Middle frontal gyrus (tissue), 1 donor: ENCODE data around the gene SIGLEC7.
"Not testable (repeated sequence)": the region's sequence is repeated elsewhere in the genome, so short reads cannot be mapped to it uniquely, and the experiment has no call there.

Experiments
- DNase-seq: peaks from one replicate; pipeline ENCODE4 v3.0.0-alpha.2; 2015; ENCODE audit warnings: low spot score; ENCODE audit errors: extremely low spot score

SIGLEC7 gene

DNA sequence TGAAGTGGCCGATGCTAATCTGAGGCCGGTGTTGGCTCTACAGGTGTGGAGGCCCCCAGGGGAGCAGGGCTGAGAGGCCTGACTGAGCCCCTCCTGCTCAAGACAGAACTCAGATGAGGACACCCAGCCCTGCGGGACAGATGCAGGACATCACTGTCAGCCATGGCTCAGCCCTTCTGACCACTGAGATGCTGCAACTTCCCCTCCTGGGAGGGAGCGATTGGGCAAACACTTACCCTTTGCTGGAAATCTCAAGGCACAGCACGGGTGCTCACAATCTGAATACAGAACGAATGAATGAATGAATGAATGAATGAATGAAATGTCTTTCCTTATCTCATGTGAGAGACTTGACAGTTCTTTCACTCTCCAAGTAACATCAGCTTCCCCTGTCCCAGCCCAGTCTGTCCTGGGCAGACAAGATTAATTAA lies 3.5 kb upstream of the SIGLEC7 start:
- DNase-seq: no peak

DNA sequence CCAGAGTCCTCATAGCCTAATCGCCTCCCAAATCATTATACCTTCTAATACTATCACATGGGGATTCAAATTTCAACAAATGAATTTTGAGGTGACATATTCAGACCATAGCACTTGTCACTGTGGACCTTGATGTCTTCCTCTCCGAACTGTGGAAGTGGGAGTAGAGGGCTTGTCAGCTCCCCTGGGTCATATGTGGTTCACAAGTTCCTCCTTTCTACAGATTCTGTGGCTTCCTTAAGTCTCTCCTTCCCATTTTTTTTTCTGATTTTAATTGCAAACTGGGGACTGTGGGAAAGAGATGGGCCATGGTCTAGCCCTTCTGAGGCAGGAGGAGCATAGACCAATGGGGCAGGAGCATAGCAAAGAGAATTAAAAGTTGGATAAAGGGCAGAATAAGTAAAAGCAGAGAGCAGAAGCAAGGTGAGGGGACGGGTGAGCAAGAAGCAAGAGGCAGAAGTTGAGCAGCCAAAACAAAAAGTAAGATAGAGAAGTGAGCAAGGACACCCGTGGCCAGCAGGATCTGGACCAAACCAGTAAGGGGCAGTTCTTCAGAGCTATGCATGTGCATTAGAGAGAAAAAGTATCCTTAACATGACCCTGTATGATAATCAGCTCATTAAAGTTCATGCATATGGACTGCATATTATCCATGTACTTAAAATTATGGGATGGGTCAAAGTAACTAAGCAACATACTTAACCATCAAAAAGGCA lies 2.6 kb upstream of the SIGLEC7 start:
- no peak for DNase-seq

DNA sequence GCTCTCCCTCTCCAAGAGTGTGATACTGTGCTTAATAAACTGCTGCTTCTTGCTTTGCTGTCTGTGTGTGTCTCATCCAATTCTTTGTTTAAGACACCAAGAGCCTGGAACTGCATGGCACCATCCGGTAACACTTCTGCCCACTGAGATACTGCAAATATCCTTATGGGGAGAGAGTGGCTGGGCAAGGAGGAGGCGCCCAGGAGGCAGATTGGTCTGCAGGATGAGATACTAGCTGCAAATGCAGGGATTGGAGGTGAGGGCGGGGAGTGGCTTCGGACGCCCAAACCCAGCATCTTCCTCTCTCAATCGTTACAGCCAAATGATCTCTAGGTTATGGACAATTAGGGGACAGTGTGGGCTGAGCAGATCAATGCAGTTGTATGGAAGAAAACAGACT lies 1.7 kb upstream of the SIGLEC7 start:
- DNase-seq: peak; percentile 42

DNA sequence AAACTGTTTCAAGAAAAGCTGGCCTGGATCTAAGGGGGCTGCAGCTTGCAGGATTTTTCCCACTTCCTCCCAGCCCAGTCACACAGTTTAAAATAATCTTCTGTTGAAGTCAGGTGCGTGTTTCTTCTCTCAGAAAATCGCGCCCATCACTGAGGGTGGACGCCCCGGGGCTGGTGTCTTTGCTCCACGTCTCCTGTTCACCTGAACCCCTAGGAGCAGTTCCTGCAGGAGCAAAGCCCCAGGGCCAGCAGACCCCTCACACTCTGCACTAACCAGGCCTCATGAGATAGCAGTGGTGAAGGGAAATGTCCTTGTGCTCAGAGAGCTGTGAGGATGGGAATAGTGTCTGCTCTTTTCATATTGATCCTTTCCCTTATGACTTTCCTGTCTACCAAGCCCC lies 920 bp upstream of the SIGLEC7 start:
- DNase-seq: no peak

DNA sequence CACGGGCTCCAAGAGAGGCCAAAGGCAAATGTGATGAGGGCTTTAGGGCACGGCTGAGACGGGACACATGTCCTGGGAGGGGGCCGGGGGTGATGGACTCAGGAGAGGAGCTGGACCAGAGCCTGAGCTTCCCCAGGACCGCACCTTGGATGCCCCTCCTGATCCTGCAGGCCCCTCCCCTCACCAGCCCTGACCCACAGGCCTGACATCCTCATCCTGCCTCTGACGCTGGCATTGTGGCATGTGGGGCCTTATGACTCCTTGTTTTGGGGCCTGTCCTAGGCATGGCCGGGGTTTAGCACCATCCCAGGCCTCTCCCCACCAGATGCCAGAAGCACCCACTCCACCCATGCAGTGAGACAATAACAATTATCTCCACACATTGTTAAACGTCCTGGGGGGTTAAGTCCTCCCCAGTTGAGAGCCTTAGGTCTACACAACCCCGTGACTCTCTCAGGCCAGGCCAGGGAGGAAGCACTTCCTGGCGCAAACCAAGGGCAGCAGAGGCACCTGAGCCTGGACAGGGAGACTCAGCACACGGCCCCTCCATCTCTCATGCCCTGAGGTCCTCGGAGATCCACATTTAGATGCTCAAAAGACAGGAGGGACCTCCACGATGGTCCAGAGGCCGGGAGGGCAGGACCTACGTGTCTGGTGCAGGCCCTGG lies 841 bp downstream of the SIGLEC7 start:
- DNase-seq: not testable (repeated sequence)

DNA sequence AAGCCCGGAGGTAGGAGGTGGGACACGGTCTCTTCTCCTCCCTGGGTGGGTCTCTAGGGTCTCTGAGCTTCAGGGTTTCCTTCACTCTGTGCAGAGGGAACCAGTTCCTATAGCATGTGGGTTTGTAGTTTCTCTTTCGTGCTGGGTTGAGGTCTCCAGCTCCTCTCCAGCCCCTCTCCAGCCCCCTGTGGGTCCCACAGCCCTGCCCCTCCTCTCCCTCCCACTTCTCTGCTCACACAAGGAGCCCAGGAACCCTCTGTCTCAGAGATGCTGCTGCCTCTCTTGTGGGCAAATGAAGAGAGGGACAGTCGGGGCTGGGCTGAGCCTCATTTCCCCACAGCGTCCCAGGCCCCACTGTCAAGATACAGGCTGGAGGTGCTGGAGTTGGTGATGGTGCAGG lies 1.4 kb downstream of the SIGLEC7 start:
- no peak for DNase-seq

DNA sequence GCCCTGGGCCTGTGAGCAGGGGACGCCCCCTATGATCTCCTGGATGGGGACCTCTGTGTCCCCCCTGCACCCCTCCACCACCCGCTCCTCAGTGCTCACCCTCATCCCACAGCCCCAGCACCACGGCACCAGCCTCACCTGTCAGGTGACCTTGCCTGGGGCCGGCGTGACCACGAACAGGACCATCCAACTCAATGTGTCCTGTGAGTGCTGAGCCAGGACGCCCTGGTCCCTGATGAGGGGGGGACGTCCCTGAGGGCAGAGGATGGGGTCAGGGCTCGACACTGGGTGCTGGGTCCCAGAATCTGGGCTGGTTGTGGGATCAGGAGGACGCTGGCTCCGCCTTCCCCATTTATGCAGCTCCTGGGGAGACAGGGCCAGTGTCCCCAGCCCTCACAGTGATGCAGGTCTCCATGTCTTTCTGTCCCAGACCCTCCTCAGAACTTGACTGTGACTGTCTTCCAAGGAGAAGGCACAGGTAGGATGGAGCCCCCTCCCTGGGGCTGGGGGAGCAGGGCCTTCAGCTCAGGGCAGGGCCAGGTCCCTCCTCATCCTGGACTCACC lies 2.5 kb downstream of the SIGLEC7 start:
- no peak for DNase-seq

DNA sequence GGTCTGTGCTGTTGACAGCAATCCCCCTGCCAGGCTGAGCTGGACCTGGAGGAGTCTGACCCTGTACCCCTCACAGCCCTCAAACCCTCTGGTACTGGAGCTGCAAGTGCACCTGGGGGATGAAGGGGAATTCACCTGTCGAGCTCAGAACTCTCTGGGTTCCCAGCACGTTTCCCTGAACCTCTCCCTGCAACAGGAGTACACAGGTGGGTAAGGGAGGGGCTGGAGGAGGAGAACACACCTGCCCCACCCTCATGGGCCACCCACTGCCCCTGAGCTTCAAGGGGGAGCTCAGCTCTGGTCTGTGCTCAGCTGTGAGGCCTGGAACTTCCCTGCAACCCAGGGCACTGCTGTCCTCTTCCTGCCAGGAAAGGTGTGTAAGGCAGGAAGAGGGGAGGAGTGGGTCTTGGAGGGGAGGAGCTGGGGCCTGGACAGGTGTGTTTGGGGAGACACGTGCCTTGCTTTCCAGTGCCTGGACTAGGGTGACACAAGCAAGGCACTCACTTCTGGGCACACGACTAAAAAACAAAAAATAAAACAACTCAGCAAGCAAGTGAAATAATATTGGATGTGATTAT lies 3.9 kb downstream of the SIGLEC7 start:
- DNase-seq: no peak

DNA sequence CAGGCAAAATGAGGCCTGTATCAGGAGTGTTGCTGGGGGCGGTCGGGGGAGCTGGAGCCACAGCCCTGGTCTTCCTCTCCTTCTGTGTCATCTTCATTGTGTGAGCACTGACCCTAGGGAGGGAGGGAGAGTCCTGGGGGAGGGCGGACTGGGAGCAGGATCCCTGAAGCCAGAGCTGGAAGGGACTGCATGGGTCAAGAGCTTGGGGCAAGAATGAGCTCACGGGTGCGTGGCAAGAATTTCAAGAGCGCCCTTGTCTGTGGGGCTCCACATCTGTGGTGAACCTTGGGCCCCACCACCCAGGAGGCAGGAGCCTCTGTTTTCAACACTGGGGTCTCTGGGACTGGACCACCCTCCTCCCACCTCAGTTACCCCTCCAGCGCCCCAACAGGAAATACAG lies 4.7 kb downstream of the SIGLEC7 start:
- DNase-seq: no peak

DNA sequence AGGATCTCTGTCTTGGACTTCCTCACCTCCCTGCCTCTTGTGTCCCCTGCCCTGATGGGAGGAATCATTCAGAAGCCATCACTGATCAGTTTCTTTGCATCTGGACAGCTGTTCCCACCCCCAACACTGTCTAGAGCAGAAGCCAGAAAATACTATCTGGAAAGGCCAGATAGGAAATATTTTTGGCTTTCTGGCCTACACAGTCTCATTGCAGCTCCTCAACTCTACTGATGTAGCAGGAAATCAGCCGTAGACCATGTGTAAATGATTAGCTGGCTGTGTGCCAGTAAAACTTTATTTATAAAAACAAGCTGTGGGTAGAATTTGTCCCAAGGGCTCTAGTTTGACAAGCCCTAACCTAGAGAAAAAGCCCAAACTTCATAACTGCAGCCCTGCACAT lies 5.6 kb downstream of the SIGLEC7 start:
- DNase-seq: no peak

DNA sequence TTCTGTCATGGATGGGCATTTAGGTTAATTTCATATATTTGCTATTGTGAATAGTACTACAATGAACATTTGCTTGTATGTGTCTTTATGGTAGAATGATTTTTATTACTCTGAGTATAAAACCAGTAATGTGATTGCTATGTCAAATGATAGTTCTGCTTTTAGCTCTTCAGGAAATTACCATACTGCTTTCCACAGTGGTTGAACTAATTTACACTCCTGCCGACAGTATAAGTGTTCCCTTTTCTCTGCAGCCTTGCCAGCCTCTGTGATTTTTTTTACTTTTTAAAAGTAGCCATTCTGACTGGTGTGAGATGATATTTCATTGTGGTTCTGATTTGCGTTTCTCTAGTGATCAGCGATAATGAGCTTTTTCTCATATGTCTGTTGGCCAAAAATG lies 6.5 kb downstream of the SIGLEC7 start:
- no peak for DNase-seq

DNA sequence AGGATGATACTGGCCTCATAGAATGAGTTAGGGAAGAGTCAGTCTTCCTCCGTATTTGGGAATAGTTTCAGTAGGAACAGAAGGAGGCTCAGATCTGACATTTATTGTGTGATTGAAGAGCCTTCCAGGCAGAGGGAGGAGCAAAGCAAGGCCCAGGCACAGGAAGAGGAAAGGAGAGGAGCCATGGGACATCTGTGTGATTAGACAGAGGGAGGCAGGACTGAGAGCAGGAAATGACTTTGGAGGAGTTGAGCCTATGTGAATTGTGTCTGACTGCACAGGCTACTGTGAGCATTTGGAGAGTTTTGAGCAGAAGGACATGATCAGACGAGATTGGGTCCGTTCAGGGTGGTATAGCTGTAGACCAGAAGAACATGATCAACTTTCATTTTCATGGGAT lies 8.5 kb downstream of the SIGLEC7 start:
- no peak for DNase-seq

DNA sequence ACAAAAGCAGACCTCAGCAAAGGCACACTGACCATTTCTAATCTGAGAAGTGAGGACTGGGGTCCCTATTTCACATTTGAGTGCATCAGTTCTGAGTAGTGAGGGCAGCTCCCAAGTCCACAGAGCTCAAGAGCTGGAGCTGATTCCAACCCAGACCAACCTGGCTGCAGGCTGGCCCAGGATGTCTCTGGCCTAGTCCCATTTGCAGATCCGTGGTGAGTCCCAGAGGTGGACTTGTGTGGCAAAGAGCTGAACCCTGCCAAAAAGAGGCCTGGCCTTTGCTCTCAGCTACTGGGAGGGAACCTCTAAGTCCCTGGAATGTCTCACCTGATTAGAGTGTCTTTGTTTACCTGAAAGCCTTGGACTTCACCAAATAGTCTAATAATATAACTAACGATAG lies 14.6 kb downstream of the SIGLEC7 start:
- DNase-seq: no peak

DNA sequence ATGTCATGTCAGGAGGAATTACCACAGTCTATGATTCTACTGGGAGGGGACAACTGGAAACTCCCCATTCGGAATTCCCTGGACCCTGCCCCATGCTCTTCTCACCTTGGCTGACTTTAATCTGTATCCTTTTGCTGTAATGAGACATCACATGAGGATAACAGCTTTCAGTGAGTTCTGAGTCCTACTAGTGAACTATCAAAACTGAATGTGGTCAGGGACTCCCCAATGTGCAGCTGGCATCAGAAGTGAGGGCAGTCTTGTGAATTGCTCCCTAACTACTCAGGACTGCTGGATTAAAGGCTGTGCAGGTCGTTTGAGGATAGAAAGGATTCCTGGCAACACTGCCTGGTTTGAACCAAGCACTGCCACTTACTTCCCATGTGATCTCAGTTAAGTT lies 15.2 kb downstream of the SIGLEC7 start:
- DNase-seq: no peak

DNA sequence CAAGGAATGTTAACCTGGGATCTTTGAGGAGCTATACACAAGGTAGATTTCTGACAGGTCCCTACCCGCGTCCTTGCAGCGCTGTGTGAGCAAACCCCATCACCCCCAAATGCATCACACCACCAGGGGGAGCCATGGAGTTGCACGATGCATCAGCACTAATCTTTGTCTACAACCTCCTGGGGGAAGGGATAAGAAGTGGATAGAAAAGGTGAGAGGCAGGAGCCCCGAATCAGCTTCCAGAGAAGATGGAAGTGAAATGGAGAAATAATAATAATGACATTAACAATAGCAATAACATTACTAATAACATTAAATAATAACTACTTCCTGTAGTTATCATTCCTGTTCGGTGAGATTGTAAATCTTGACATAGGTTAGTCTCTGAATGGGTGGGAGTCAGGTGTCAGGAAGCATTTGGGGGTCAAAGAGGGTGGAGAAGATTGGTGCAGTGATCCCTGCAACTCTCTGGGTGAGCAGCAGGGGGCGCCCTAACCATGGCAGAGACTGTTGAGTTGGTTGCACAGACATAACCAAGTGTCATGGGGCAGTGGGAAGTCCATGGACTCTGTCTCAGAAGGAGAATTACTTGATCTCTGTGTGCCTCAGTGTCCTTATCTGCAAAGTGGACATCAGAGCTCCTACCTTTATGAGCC lies 16.5 kb downstream of the SIGLEC7 start:
- no peak for DNase-seq

DNA sequence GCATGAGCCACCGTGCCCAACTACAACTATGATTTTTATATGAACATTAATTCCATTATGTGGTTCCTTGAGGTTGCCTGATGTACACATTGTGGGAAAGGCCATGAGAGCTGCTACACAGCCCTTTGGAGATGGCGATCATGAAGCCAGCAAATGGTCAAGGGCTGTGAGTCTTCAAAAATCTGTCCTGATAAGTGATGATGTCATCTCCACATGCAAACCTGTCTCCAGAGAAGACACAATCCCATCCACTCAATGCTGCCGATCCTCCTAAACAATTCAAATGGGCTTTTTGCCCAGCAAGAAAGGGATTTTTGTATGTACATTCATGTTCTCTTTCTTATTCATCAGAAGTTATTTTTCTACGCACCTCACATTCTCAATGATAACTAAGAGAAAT lies 17.6 kb downstream of the SIGLEC7 start:
- no peak for DNase-seq

DNA sequence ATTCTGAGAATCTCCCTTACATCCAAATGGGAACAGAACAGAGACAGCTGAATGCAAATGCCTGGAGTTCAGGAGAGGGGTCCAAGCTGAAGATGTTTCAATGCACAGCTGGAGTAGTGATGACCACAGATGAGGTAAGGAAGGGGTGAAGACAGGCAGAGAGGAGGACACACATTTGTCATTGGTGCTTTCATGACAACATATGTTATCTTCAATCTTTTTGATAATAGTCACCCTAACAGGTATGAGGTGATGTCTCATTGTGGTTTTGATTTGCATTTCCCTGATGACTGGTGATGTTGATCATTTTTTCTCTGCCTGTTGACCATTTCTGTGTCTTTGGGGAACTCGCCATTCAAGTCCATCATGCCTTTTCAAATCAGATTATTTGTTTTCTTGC lies 19.2 kb downstream of the SIGLEC7 start:
- no peak for DNase-seq

DNA sequence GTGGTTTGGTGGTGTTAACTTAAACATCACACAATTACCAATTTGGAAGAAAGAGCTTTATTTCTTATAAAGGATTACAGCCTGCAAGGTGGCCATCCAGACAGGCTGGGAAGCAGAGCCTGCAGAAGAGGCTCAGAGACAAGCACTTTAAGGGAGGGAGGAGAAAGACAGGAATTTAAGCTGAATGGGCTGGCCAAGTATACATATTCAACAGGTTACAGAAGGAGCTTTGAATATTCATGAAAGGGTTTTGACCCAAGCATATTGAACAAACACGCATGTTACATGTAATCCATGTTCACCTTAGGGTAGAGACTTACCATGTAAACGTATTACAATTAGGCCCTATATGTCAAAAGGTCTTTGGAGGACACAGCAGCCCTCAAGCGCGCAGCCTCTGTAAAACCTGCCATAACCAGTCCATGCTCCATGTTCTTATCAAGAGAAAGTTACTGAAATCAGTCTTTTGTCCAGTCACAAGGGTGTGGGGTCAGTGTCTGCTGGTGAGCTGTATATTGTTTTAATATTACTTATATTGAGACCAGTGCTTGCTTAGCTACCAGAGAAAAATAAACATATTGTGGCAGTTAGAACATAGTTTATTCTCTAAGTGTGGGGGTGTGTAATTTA lies 19.9 kb downstream of the SIGLEC7 start:
- no peak for DNase-seq

DNA sequence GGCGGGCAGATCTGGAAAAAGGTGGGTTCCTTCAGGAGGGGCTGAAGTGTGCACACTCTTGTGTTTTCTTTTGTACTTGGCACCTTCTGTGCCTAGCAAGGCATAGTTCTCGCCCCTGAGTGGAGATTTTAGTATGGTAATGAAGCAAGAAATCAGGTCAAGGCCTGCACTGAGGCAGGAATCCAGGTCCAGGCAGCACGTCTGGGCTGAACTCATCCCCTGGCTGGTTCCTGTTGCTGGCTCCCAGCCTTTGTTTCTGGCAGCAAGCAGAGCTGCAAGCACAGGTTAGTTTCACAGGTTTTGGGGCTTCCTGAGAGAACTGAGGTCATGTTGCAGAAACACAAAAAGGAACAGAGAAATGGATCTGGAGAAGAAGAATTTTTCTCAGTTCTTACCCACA lies 21.2 kb downstream of the SIGLEC7 start:
- DNase-seq: no peak

DNA sequence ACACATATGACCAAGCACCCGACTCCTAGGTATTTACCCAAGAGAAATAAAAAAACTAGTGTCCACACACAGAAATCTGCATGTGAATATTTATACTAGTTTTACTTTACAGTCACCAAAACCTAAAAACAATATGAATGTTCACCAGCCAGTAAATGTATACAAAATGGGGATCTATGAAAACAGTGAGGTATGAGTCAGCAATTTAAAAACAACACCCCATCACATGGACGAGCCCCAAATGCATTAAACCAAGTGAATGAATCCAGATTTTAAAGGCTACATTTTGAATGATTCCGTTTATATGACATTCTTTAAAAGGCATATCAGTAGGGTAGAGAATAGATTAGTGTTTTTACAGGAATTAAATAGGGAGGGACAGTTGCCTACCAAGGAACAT lies 22.1 kb downstream of the SIGLEC7 start:
- no peak for DNase-seq

DNA sequence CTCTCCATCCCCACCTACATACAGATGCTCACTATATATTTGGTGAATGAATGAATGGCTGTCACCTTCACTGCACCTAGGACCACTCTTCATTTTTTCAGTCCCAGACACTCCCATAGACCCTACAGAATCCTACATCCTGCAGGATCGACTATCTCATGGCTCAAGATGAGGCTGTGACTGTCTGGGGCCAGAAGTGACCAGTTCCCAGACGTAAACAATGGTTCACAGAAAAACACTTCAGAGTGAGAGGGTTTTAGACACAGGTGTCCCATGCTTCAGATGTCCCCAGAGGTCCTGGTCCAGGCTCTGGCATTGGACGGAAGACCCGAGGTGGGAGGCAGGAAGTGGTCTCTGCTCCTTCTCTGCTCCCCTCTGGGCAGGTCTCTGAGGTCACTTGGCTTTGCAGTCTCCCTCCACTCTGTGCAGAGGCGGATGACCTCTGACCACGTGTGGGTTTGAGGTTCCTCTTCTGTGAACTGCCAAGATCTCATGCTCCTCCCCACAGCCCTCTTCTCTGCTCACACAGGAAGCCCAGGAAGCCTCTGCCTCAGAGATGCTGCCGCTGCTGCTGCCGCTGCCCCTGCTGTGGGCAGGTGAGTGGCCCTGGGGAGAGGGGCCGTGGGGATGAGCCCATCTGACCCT lies 24.9 kb downstream of the SIGLEC7 start:
- DNase-seq: no peak
